Caco-2 (cell line): ENCODE measurements around the gene HDHD3. TPM values are rescaled to one million over a fixed set of nuclear protein-coding genes. Genes with fewer than 3 reads are reported as not detected.
"Not testable (repeated sequence)": the region's sequence is repeated elsewhere in the genome, so short reads cannot be mapped to it uniquely, and the experiment has no call there.

Source experiments
- BruUV-seq: library from RNA; stranded (reverse); fragments of 400-500 nt; replicated peaks from 2 replicates; lab custom pipeline; 2021; lab: Mats Ljungman, UMichigan
- CTCF ChIA-PET: fragments of 300-600 bp; sonication (Branson Sonifier 250); formaldehyde crosslinking; loops from one replicate; lab custom pipeline; 2022; ENCODE audit warnings: antibody characterized with exemption; lab: Charles Lee
- POLR2A ChIA-PET: fragments of 300-600 bp; sonication (Branson Sonifier 250); formaldehyde crosslinking; loops from one replicate; lab custom pipeline; 2022; ENCODE audit warnings: antibody characterized with exemption; lab: Charles Lee
- DNase-seq, 2 experiments: peaks; one replicate each; pipeline versions ENCODE4 v3.0.0 to v3.0.0-alpha.2; 2020 to 2022
- H3K27me3 ChIP-seq: replicated peaks from 2 replicates; pipeline ENCODE4 v1.6.0; 2011; ENCODE audit warnings: low read length; ENCODE audit not compliant: control insufficient read depth, insufficient read depth
- H3K36me3 ChIP-seq: 2 replicates; pipeline ENCODE4 v1.5.1; 2011; ENCODE audit warnings: low read length; ENCODE audit not compliant: control insufficient read depth, insufficient read depth
- H3K4me1 ChIP-seq: fragments of 250-450 bp; sonication (Bioruptor Pico); 2 replicates; pipeline ENCODE4 v1.5.1; 2020; ENCODE audit warnings: mild to moderate bottlenecking
- H3K4me3 ChIP-seq: 2 replicates; pipeline ENCODE4 v1.5.1; 2011; ENCODE audit warnings: low read depth, mild to moderate bottlenecking, control low read depth, low read length
- H3K9me3 ChIP-seq: fragments of 250-450 bp; sonication (Bioruptor Pico); 2 replicates; pipeline ENCODE4 v1.5.1; 2020; ENCODE audit warnings: mild to moderate bottlenecking, moderate library complexity
- H3K27ac Mint-ChIP-seq: one replicate; pipeline ENCODE4 v1.8.0; 2022; ENCODE audit warnings: mixed read lengths; ENCODE audit not compliant: unreplicated experiment
- H3K27me3 Mint-ChIP-seq: one replicate; pipeline ENCODE4 v1.8.0; 2022; ENCODE audit warnings: mixed read lengths; ENCODE audit not compliant: insufficient read depth, unreplicated experiment
- H3K36me3 Mint-ChIP-seq: one replicate; pipeline ENCODE4 v1.8.0; 2022; ENCODE audit warnings: mild to moderate bottlenecking, mixed read lengths; ENCODE audit not compliant: insufficient read depth, unreplicated experiment
- H3K4me1 Mint-ChIP-seq: one replicate; pipeline ENCODE4 v1.8.0; 2022; ENCODE audit warnings: low read depth, mixed read lengths; ENCODE audit not compliant: unreplicated experiment
- H3K4me3 Mint-ChIP-seq: one replicate; pipeline ENCODE4 v1.8.0; 2022; ENCODE audit warnings: mild to moderate bottlenecking, moderate library complexity, mixed read lengths; ENCODE audit not compliant: unreplicated experiment
- H3K9me3 Mint-ChIP-seq: one replicate; pipeline ENCODE4 v1.8.0; 2022; ENCODE audit warnings: mixed read lengths; ENCODE audit not compliant: unreplicated experiment
- intact Hi-C: fragments of 100-400 bp; cut with micrococcal nuclease; formaldehyde crosslinking; loops from one replicate; pipeline ENCODE4 v1.10.0; 2022; ENCODE audit not compliant: unreplicated experiment
- total RNA-seq: library from RNA; stranded (reverse); gene quantifications from 2 replicates; pipeline ENCODE4 v1.2.3, GENCODE V29; 2022
- TF ChIP-seq, protein P1 (sequence below), 2 experiments: fragments of 200-600 bp in 1 of 2; IDR thresholded peaks; 1 replicate in 1 of 2; 2 replicates in 1 of 2; pipeline versions ENCODE4 v1.5.1 to v1.8.0; 2011 to 2022; ENCODE audit warnings: antibody characterized with exemption in 1 of 2, control low read depth in 1 of 2, inconsistent platforms in 1 of 2, low read depth in 1 of 2, low read length in 1 of 2, mild to moderate bottlenecking in 1 of 2, moderate library complexity in 1 of 2; ENCODE audit not compliant: insufficient read depth in 1 of 2, severe bottlenecking in 1 of 2, unreplicated experiment in 1 of 2

HDHD3 gene
- total RNA-seq, 1 experiment from 2014 or later: 64.9 TPM

DNA sequence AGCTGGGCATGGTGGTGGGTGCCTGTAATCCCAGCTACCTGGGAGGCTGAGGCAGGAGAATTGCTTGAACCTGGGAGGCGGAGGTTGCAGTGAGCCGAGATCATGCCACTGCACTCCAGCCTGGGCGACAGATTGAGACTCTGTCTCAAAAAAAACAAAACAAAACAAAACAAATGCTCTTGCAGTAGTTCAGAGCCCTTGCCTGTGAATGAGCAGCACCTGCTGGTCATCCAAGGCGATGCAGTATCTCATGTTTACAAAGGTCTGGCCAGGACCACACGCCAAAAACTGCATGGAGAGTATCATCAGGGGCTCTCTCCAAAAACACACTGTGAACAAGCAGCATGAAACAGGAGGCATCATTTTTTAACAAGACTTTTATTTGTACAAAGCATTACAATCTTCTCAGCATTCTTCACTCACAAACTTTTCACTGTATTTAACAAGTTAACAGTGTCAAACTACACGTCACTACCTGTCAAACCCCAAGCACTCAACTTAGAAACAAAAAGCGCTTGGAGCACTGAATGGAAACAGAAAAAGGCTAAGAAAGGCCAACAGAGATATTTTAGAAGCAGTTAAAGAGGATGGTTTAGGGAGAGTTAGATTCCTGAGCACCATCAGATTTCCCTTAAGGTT, 30.2 kb upstream of the HDHD3 start:
- H3K27me3 Mint-ChIP-seq, H3K9me3 ChIP-seq, H3K27ac Mint-ChIP-seq, H3K27me3 ChIP-seq, POLR2A ChIA-PET, H3K4me1 ChIP-seq, H3K4me3 ChIP-seq, H3K9me3 Mint-ChIP-seq, BruUV-seq, H3K36me3 ChIP-seq: not testable (repeated sequence)
- Mint-ChIP-seq H3K36me3 (peaks cover 56% of the 10 kb centered on the region), H3K4me1 (peaks cover 20% of the 10 kb centered on the region), H3K4me3 (peak overlapping the region; percentile 27)
- intact Hi-C loops: loop anchor here (1.0 kb wide), 2 partner anchors 52 to 98 kb away; no protein-coding TSS in a partner anchor
- TF ChIP-seq, protein P1, sequence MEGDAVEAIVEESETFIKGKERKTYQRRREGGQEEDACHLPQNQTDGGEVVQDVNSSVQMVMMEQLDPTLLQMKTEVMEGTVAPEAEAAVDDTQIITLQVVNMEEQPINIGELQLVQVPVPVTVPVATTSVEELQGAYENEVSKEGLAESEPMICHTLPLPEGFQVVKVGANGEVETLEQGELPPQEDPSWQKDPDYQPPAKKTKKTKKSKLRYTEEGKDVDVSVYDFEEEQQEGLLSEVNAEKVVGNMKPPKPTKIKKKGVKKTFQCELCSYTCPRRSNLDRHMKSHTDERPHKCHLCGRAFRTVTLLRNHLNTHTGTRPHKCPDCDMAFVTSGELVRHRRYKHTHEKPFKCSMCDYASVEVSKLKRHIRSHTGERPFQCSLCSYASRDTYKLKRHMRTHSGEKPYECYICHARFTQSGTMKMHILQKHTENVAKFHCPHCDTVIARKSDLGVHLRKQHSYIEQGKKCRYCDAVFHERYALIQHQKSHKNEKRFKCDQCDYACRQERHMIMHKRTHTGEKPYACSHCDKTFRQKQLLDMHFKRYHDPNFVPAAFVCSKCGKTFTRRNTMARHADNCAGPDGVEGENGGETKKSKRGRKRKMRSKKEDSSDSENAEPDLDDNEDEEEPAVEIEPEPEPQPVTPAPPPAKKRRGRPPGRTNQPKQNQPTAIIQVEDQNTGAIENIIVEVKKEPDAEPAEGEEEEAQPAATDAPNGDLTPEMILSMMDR (IDR thresholded peaks at IDR 0.05; ENCODE audit: insufficient read depth in 1 of 2, low read depth in 1 of 2, low read length in 1 of 2, severe bottlenecking in 1 of 2, unreplicated experiment in 1 of 2): peak; percentile 88 to 91
- peak; percentile 74 to 79 for DNase-seq
- CTCF ChIA-PET: interaction anchor here (1.0 kb wide), 1 partner anchor 132 kb away, joined by 4 read pairs; no protein-coding TSS in a partner anchor

DNA sequence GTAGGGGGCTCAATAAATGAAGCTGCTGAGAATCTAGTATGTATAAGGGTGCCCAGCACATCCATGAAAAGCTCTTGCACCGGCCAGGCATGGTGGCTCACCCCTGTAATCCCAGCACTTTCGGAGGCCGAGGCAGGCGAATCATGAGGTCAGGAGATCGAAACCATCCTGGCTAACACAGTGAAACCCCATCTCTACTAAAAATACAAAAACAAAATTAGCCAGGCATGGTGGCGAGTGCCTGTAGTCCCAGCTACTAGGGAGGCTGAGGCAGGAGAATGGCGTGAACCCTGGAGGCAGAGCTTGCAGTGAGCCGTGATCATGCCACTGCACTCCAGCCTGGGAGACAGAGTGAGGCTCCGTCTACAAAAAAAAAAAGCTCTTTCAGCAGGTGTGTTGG, 29.6 kb upstream of the HDHD3 start:
- H3K27me3 ChIP-seq, H3K4me3 Mint-ChIP-seq, POLR2A ChIA-PET, H3K4me1 ChIP-seq, H3K27me3 Mint-ChIP-seq, H3K4me3 ChIP-seq, DNase-seq, H3K36me3 ChIP-seq, H3K9me3 Mint-ChIP-seq, H3K27ac Mint-ChIP-seq, H3K9me3 ChIP-seq, intact Hi-C loops, BruUV-seq: not testable (repeated sequence)
- CTCF ChIA-PET: interaction anchor here (1.0 kb wide), 1 partner anchor 132 kb away, joined by 4 read pairs; no protein-coding TSS in a partner anchor
- Mint-ChIP-seq H3K36me3 (peaks cover 56% of the 10 kb centered on the region), H3K4me1 (peaks cover 20% of the 10 kb centered on the region)

DNA sequence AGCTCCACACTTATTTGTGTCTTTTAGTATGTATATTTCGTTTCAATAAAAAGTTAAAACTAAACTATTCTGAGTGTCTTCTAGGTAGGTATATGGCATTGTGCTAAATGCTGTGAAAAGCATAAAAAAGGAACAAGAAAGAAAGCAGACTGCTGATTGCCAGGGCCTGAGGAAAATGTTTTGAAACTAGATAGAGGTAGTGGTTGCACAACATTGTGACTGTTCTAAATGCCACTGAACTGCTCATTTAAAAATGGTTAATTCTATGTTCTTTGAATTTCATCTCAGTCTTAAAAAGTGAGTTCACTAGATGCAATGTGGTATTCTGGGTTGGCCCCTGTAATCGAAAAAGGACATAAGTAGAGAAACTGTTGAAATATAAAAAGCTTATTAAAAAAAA, 26.9 kb upstream of the HDHD3 start:
- Histone ChIP-seq H3K4me3 (no peak overlapping the region), H3K9me3 (no peaks in the 10 kb centered on the region), H3K27me3 (no peaks in the 10 kb centered on the region), H3K4me1 (peaks cover 25% of the 10 kb centered on the region), H3K36me3 (0 out of 2 replicates have a peak, but pooled peaks cover 2% of the 10 kb centered on the region)
- peaks cover 32% of the 10 kb centered on the region for H3K36me3 Mint-ChIP-seq
- no TSS peak for BruUV-seq
- TF ChIP-seq, protein P1 (IDR thresholded peaks at IDR 0.05; ENCODE audit: insufficient read depth in 1 of 2, low read depth in 1 of 2, low read length in 1 of 2, severe bottlenecking in 1 of 2, unreplicated experiment in 1 of 2): no peak
- intact Hi-C loops: no loop called here
- peaks cover 28% of the 10 kb centered on the region for H3K4me1 Mint-ChIP-seq
- H3K27ac Mint-ChIP-seq: no peak overlapping the region
- ChIA-PET POLR2A (no interaction called here), CTCF (interaction anchor here (1.0 kb wide), 1 partner anchor 40 kb away, joined by 3 read pairs; no protein-coding TSS in a partner anchor)
- H3K9me3 Mint-ChIP-seq: no peaks in the 10 kb centered on the region
- H3K27me3 Mint-ChIP-seq: no peaks in the 10 kb centered on the region
- no peak overlapping the region for H3K4me3 Mint-ChIP-seq
- DNase-seq: no peak
